SK-N-SH treated with all-trans-retinoic acid at 6 μM for 48 hours (cell line): ENCODE measurements around the gene BPIFB6.

ENCODE experiments used
- ATAC-seq: fragments of 200-7000 bp; cut with Tn5 transposase; 3 replicates; pipeline ENCODE4 v1.9.1; 2020; ENCODE audit warnings: mild to moderate bottlenecking, moderate library complexity
- ARNTL ChIP-seq: fragments of 450-650 bp; formaldehyde crosslinking; IDR thresholded peaks from 2 replicates; pipeline ENCODE4 v1.5.0; 2020; ENCODE audit warnings: low read depth, mild to moderate bottlenecking, moderate library complexity, borderline replicate concordance
- CREB5 ChIP-seq: fragments of 250-450 bp; sonication (Bioruptor Pico); IDR thresholded peaks from 2 replicates; pipeline ENCODE4 v1.5.1; 2020; ENCODE audit warnings: low read depth, mild to moderate bottlenecking, moderate library complexity
- CSDC2 ChIP-seq: fragments of 250-450 bp; sonication (Bioruptor Pico); IDR thresholded peaks from 2 replicates; pipeline ENCODE4 v1.5.0; 2020; ENCODE audit warnings: mild to moderate bottlenecking, moderate library complexity
- CSRNP3 ChIP-seq: fragments of 250-450 bp; sonication (Bioruptor Pico); IDR thresholded peaks from 2 replicates; pipeline ENCODE4 v1.5.1; 2021; ENCODE audit warnings: mild to moderate bottlenecking, moderate library complexity
- ESRRG ChIP-seq: fragments of 250-450 bp; sonication (Bioruptor Pico); IDR thresholded peaks from 2 replicates; pipeline ENCODE4 v1.6.1; 2021; ENCODE audit warnings: mild to moderate bottlenecking
- GLIS3 ChIP-seq: fragments of 250-450 bp; sonication (Bioruptor Pico); IDR thresholded peaks from 2 replicates; pipeline ENCODE4 v1.5.0; 2020; ENCODE audit warnings: mild to moderate bottlenecking, moderate library complexity
- ISL1 ChIP-seq: fragments of 250-450 bp; sonication (Bioruptor Pico); IDR thresholded peaks from 2 replicates; pipeline ENCODE4 v2.1.2; 2022; ENCODE audit warnings: mild to moderate bottlenecking, moderate library complexity
- OSR1 ChIP-seq: fragments of 250-450 bp; sonication (Bioruptor Pico); IDR thresholded peaks from 2 replicates; pipeline ENCODE4 v1.8.0; 2022; ENCODE audit warnings: moderate library complexity, mild to moderate bottlenecking, inconsistent platforms
- POU6F1 ChIP-seq: fragments of 250-450 bp; sonication (Bioruptor Pico); IDR thresholded peaks from 2 replicates; pipeline ENCODE4 v1.8.0; 2021; ENCODE audit warnings: low read depth, mild to moderate bottlenecking, moderate library complexity, borderline replicate concordance
- PPARA ChIP-seq: fragments of 250-450 bp; sonication (Bioruptor Pico); IDR thresholded peaks from 2 replicates; pipeline ENCODE4 v1.5.0; 2020; ENCODE audit warnings: mild to moderate bottlenecking, borderline replicate concordance
- RARB ChIP-seq: fragments of 250-450 bp; sonication (Bioruptor Pico); IDR thresholded peaks from 2 replicates; pipeline ENCODE4 v1.8.0; 2021; ENCODE audit warnings: mild to moderate bottlenecking, moderate library complexity
- SNAI2 ChIP-seq: fragments of 250-450 bp; sonication (Bioruptor Pico); IDR thresholded peaks from 2 replicates; pipeline ENCODE4 v1.5.0; 2020; ENCODE audit warnings: mild to moderate bottlenecking, moderate library complexity
- TCF4 ChIP-seq: fragments of 250-450 bp; sonication (Bioruptor Pico); IDR thresholded peaks from 2 replicates; pipeline ENCODE4 v1.8.0; 2021; ENCODE audit warnings: mild to moderate bottlenecking, moderate library complexity, borderline replicate concordance
- TOX ChIP-seq: fragments of 250-450 bp; sonication (Bioruptor Pico); IDR thresholded peaks from 2 replicates; pipeline ENCODE4 v1.8.0; 2021; ENCODE audit warnings: mild to moderate bottlenecking, moderate library complexity, borderline replicate concordance
- TSHZ2 ChIP-seq: fragments of 250-450 bp; sonication (Bioruptor Pico); IDR thresholded peaks from 2 replicates; pipeline ENCODE4 v1.5.0; 2020; ENCODE audit warnings: mild to moderate bottlenecking, moderate library complexity
- ZC3H10 ChIP-seq: fragments of 250-450 bp; sonication (Bioruptor Pico); IDR thresholded peaks from 2 replicates; pipeline ENCODE4 v1.5.1; 2021; ENCODE audit warnings: mild to moderate bottlenecking, moderate library complexity
- ZFP3 ChIP-seq: fragments of 250-450 bp; sonication (Bioruptor Pico); IDR thresholded peaks from 2 replicates; pipeline ENCODE4 v1.5.0; 2020; ENCODE audit warnings: mild to moderate bottlenecking, moderate library complexity
- ZFP30 ChIP-seq: fragments of 450-650 bp; formaldehyde crosslinking; IDR thresholded peaks from 2 replicates; pipeline ENCODE4 v1.5.0; 2022; ENCODE audit warnings: mild to moderate bottlenecking, moderate library complexity
- ZNF565 ChIP-seq: fragments of 450-650 bp; formaldehyde crosslinking; conservative IDR thresholded peaks from 2 replicates; pipeline ENCODE4 v1.5.0; 2020; ENCODE audit warnings: low read depth, mild to moderate bottlenecking, moderate library complexity
- ZNF70 ChIP-seq: fragments of 450-650 bp; formaldehyde crosslinking; IDR thresholded peaks from 2 replicates; pipeline ENCODE4 v1.5.0; 2020; ENCODE audit warnings: mild to moderate bottlenecking, moderate library complexity
- ZNF8 ChIP-seq: fragments of 450-650 bp; formaldehyde crosslinking; IDR thresholded peaks from 2 replicates; pipeline ENCODE4 v1.5.0; 2020; ENCODE audit warnings: mild to moderate bottlenecking, moderate library complexity

The BPIFB6 gene

GRCh38 chr20:33023439-33024242 lies 7.8 kb upstream of the BPIFB6 start (continued):
- no peak for TF ChIP-seq TSHZ2 (CRISPR knock-in tag)
- no peak for TF ChIP-seq GLIS3 (CRISPR knock-in tag)
- TF ChIP-seq CREB5 (CRISPR knock-in tag): no peak
- TF ChIP-seq CSRNP3 (CRISPR knock-in tag): no peak
- TF ChIP-seq ZNF8 (CRISPR knock-in tag): no peak

GRCh38 chr20:33024243-33024560 lies 7.2 kb upstream of the BPIFB6 start:
- TF ChIP-seq ESRRG (CRISPR knock-in tag) (no peak), ZNF70 (CRISPR knock-in tag) (no peak), CREB5 (CRISPR knock-in tag) (no peak), TSHZ2 (CRISPR knock-in tag) (no peak), SNAI2 (CRISPR knock-in tag) (no peak), POU6F1 (no peak), OSR1 (CRISPR knock-in tag) (no peak), TOX (CRISPR knock-in tag) (no peak), ZFP30 (CRISPR knock-in tag) (no peak), CSRNP3 (CRISPR knock-in tag) (no peak), TCF4 (CRISPR knock-in tag) (no peak), ZFP3 (no peak), RARB (CRISPR knock-in tag) (no peak), ZNF565 (CRISPR knock-in tag) (no peak), ZNF8 (CRISPR knock-in tag) (no peak), CSDC2 (CRISPR knock-in tag) (no peak), ARNTL (CRISPR knock-in tag) (no peak), PPARA (CRISPR knock-in tag) (no peak), ISL1 (CRISPR knock-in tag) (no peak), ZC3H10 (CRISPR knock-in tag) (no peak)
- ATAC-seq: no peak
